GM12801 (cell line): ENCODE measurements around the gene MRRF.

ENCODE experiments used
- TF ChIP-seq, protein P1 (sequence below): IDR thresholded peaks from one replicate; pipeline ENCODE4 v1.5.1; 2011; ENCODE audit warnings: control low read depth; ENCODE audit not compliant: insufficient read length; ENCODE audit errors: extremely low read depth

MRRF gene

DNA sequence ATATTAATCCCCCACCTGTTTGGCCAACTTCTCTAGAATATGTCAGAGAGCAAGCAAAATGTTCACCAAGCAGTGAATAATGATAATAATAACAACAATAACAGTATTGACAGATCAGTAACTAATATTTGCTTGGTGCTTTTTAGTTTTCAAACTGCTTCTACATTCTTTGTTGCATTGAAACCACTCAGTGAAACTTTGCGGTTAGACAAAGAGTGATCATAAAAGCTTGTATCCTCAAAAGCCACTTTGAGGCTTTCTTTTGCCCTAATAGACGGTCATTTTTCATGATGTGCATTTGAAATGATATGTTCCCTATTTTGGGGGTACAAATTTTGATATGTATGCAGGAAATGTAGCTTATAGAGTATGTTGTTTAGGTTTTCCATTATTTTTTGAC lies 62.5 kb downstream of the MRRF start:
- TF ChIP-seq, protein P1, sequence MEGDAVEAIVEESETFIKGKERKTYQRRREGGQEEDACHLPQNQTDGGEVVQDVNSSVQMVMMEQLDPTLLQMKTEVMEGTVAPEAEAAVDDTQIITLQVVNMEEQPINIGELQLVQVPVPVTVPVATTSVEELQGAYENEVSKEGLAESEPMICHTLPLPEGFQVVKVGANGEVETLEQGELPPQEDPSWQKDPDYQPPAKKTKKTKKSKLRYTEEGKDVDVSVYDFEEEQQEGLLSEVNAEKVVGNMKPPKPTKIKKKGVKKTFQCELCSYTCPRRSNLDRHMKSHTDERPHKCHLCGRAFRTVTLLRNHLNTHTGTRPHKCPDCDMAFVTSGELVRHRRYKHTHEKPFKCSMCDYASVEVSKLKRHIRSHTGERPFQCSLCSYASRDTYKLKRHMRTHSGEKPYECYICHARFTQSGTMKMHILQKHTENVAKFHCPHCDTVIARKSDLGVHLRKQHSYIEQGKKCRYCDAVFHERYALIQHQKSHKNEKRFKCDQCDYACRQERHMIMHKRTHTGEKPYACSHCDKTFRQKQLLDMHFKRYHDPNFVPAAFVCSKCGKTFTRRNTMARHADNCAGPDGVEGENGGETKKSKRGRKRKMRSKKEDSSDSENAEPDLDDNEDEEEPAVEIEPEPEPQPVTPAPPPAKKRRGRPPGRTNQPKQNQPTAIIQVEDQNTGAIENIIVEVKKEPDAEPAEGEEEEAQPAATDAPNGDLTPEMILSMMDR = no peak

DNA sequence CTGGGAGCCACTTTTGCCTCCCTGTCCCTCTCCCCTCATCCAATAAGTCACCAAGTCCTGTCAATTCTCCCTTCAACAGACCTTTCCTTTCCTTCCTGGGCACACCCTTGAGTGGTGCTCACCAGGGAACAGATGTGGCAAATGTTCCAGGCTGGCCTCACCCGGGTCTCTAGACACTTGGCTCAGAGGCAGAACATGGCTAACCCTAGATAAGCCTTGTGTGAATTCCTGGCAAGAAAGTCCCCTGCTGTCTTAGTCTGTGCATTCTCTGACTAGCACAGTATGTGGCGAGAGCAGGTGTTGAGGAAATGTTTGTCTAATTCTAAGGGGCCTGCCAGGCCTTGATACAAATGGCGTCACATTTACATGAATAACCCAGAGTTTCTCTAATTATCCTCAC lies 64.9 kb downstream of the MRRF start:
- TF ChIP-seq, protein P1 = no peak

DNA sequence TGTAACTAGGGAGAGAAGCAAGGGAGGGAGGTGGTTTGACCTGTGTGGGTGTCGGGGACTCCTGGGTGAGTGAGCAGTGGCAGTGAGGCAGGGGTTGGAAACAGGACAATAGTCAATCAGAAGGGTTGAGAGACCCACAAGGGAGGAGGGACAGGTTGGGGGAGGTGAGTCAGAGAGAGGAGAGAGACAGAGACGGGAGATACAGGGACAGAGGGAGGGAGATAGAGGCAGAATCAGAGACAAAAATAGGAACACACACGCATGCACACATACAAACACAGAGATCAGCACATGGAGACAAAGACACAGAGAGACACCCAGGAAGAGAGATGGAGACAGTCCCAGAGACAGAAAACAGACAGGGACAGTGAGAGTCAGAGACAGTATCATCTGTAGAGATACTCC lies 66.8 kb downstream of the MRRF start:
- TF ChIP-seq, protein P1 = no peak

DNA sequence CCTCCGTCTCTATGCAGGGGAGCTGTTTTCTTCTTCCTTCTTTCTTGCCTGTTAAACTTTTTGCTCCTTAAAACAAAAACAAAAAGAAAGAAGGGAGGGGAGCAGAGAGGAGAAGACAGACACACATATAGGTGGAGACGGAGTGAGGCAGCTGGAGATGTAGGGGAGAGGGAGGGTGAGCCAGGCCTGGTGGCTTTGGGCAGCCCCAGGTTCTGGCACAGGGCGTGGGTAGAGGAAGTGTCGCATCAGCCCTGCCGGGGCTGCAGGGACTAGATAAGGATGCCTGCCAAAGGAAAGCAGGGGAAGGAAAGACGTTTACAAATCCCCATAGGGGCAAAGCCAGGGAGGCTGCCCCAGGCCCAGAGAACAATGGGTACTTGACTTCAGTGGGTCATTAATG lies 67.4 kb downstream of the MRRF start:
- TF ChIP-seq, protein P1 = no peak

DNA sequence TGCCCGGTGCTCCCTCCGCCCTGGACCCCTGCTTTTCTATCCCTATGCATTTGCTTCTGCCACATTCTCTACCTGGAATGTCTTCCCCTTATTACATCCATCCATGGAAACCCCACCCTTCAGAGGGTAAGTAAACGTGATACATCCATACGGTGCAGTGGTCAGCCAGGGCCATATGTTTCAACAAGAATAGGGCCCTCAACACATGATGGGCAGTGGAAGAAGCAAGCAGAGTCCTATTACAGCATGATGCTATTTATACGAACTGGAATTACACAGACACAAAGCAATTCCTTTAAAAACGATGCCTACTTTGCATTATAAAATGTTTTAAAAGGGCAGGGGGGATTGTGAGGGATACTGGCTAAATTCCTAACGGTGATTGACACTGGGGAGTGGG lies 68.0 kb downstream of the MRRF start:
- TF ChIP-seq, protein P1 = no peak

DNA sequence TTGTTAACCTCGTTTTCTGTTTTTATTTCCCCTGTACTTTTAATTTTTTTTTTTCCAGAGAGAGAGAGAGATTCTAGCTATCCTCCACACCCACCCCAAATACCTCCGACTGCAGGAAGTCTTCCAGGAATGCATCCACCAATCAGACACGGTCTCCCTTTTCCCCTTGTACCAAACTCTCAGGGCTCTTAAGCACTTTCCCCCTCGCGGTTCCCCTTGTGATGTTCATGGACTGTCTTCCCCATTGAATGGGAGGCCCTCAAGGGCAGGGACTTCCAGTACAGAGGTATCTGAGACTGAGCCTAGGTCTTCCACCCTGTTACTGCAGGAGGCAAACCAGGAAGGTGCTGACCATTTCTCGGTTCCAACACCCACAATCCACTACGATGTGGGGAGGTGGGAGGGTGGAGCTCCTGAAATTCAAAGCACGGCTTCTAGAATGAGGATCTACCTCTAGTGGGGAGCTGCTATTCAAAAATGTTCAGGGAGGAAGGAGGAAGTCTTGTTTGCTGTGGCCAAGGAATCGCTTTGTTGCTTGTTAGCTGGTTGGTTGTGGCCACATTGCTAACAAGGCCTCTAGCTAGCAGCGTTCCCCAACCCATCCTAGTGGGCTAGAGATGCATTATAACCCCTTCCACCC lies 68.6 kb downstream of the MRRF start:
- TF ChIP-seq, protein P1 = no peak

DNA sequence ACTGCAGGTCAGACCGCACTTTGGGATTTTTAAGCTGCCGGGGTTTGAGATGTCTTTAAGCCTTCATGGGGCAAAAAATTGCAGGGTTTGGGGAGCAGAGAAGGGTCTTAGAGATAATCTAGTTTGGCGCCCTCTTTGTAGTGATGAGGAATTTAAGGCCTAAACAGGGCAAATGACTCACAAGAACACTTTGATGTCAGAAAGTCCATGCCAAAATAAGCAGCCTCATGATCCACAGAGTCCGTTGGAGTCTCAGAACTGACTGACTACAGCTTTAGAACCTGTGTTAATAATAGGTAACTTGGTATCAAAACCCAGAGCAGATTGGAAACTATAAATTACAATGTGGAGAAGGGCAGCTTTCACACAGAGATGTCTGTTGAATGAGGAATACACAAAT lies 70.2 kb downstream of the MRRF start:
- TF ChIP-seq, protein P1 = no peak
